ENCODE measurements around the gene MAP1LC3A.

DNA sequence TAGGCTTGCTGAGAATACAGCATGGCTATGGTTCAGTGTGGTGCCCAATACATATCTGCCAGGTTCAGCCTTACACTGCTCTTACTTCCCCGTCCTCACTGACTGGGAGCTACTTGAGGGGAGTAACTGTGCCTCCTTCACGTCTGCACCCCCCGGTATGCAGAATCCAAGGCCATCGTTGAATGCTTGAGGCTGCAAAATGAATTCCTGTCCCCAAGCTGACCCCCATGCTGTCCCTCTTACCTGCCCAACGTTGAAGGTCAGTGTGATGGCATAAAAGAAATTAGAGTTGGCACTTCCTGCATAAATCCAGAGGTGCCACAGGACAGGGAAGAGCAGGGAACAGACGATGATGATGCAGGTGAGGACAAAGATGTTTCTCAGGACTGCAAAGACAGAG is 16.3 kb downstream of the MAP1LC3A start:
- TF ChIP-seq POLR2A (IDR thresholded peaks at IDR 0.05) (no peak), CTCF (IDR thresholded peaks at IDR 0.05) (no peak), EP300 (IDR thresholded peaks at IDR 0.05) (no peak), POLR2AphosphoS5 (IDR thresholded peaks at IDR 0.05) (no peak)

All from stomach (tissue), 4 donors.